Activated CD8-positive, alpha-beta memory T cell treated with anti-CD3 and anti-CD28 coated beads, Interleukin-2, amount 50 U/mL, for 1 hour (primary cell): ENCODE measurements around the gene GRM2.

Source experiments
- DNase-seq: peaks from one replicate; pipeline ENCODE4 v3.0.0-alpha.2; 2020; ENCODE audit errors: extremely low read depth

GRM2 gene

DNA sequence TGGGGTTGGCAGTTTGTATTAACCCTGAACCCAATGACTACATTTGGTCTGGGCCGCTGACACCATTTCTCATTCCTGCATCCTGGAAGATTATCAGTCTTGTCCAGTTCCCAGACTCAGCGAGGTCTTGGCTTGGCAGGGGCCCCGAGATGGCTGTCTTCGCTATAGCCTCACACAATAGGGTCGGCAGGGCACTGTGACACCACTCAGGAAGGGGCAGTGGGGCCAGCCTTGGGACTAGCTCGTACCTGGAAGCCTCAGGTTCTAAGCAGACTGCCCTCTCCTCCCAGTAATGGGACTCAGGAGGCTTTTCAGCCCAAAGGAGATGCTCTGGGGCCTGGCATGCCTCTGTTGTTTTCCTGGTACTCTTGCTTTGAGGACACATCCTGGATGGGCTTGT is 26.7 kb upstream of the GRM2 start:
- DNase-seq, result no peak

DNA sequence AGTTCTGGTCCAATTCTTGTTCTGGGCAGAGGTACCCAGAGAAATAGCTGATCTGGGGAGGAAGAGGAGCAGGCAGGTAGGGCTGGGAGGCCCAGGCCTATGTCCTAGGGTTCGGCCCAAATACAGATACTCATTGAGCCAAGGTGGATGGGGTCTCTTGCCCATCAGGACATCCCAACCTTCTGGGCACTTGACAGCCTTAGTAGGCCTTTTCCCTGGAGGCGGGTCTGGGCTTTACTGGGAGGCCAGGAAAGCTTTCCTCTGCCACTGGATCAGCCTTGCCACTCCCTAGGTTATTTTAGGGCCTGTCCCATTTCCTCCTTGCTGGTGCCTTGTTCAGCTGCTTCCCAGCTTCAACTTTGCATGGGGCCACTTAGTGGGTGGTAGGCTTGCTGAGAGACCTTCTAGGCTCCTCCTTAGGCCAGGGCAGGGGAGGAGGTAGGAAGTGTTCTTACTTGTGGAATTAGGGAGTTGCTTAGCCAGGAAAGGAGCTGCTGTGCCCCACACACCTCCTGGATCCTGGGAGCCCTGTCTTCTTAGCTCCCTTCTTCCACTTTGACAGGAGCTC is 26.1 kb upstream of the GRM2 start:
- no peak for DNase-seq

DNA sequence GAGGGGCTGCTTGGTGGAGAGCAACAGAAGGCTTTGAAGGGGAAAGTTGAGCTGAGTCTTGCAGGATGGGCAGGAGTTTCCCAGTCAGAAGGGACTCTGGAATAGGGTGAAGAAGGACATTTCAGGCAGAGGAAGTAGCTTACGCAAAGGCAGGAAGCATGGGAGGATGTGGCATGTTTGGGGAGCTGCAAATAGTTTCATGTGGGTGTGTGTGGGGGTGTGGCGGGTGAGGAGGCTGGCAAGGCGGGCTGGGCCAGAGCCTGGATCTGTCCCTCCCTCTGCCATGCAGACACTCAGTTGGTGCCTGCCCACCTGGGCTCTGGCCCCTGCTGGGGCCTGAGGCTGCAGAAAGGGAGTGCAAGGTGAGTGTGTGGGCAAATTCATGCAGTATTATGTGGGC is 25.4 kb upstream of the GRM2 start:
- DNase-seq, result no peak

DNA sequence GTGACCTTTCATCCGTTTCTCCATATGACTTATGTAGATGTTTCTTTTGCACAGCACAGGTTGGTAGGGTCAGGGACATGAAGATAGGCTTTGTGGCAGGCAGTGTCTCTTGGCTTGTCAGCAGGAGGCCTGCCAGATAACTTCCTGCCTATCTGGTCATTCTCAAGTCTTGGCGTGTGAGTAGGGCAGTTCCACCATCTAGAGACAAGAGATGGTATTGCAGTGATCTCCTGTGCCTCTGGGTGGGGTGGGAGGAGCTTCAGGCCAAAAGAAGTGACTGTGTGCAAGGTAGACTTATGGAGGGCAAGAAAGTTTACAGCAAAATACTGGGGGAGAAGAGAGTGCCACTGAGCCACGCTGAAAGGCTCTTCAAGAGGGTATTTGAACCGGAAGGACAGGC is 24.8 kb upstream of the GRM2 start:
- peak; percentile 47 for DNase-seq

DNA sequence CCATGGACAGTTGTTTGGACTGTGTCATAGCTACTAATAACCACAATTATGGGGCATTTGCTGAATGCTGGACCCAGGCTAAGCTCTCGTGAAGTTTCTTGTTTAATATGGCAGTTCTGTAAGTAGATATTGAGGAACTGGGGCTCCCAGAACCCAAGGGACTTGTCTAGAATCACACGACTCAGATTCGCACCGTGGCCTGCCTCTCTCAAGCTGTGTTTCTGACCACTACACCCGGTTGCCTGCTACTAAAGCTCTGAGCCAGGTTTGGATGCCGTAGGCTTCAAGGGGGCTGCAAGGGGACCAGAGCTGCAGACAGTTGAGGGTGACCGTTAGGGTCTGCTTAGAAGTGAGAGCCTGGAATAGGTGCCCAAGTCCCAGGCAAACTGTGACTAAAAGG is 24.3 kb upstream of the GRM2 start:
- DNase-seq, result no peak

DNA sequence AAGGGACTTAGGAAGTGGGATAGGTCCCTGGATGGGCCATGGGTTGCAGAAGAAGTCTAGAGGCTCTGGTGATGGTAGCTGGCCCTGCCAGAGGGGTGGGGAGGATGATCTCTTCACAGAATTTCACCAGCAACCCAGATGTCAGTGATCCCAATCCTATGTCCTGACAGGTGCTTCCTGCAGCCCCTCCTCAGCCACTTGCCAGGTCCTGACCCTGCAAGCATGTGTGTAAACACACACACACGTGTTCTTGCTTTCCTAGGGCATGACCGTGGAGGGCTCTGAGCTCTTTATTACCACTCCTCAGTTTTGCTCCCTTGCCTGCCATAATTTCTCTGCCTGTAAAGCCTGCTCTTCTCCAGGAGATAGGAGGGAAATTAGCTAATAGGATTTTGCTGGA is 23.3 kb upstream of the GRM2 start:
- DNase-seq, result no peak

DNA sequence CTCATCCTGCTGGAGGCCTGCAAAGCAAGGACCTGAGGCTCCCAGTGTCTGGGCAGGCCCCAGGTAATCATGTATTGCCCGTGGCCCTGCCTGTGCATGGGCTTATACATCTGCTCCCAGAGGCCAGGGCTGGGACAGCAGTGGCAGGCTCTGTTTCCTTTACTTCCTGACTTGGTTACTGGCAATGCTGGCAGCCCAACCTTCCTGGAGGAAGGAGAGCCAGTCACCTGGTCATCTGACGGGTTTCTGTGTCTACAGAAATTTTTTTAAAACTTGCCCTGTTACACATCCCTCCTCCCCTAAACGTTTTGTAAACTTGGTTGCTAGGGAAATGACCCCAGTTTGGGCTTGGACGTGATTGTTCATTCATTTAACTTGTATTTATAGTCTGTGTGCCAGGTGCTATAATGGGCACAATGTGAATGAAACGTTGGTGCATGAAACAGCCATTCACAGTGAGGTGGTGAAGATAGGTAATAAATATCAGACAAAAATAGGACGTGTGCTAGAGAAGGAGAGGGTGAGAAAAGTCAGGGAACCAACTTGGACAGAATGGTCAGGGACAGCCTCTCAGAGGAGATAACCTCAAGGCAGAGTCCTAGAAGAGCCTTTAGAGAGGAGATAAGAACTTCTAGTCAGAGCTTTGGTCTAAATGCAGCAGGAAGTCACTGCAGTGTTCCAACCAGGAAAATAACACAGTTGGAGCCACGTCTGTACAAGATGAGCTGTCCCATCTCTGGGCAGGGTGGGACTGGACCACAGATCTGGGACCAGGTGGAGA is 21.7 kb upstream of the GRM2 start:
- DNase-seq, result no peak

DNA sequence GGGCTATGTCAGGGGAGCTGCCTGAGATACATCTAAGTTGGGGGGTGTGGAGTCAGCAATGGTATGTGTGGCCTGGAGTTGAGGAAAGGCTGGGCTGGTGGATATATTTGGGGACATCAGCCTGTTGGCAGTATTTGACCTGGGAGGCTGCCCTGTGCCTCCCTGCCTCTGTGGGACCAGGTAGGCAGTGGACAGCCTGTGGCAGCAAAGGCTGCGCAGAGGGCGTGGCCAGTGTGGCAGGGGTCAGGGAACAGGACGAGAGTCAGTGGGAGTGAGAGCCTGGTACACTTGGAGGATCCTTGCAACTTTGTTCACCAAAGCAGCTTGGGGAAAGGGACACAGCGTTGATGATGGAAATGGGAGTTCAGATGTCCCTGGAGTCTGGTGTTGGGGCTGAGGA is 20.8 kb upstream of the GRM2 start:
- DNase-seq, result no peak

DNA sequence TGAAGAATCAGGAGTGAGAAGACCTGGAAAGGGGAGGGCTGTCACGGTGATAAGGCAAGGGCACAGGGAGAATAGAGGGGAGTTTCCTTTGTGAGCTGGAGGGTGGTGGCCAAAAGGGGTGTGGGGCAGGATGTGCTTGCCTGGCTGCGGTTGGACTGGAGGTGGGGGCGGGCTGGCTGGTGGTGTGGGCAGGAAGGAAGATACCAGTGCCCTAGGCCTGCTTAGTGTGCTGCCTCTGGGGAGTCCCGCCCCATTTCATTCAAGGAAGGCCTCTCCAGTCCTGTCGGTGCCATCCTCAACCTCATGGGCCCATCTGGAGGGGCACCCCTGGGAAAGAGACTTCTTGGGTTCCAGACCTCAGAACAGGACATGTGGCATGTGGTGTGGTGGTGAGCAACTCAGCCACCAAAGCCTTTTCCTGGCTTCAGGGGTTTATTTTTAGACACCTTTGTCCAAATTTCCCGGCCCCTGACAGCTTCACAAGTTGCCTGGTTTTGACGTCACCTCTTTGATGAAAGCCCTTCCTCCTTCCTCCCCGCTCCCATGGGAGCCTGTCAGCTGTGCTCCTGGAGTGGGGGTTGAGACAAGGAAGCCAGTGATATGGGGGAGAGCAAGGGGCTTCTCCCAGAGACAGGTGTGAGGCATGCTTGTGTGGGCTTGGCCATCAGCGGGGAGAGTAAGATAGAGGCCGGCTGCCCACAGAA is 20.2 kb upstream of the GRM2 start:
- DNase-seq, result peak; percentile 56

DNA sequence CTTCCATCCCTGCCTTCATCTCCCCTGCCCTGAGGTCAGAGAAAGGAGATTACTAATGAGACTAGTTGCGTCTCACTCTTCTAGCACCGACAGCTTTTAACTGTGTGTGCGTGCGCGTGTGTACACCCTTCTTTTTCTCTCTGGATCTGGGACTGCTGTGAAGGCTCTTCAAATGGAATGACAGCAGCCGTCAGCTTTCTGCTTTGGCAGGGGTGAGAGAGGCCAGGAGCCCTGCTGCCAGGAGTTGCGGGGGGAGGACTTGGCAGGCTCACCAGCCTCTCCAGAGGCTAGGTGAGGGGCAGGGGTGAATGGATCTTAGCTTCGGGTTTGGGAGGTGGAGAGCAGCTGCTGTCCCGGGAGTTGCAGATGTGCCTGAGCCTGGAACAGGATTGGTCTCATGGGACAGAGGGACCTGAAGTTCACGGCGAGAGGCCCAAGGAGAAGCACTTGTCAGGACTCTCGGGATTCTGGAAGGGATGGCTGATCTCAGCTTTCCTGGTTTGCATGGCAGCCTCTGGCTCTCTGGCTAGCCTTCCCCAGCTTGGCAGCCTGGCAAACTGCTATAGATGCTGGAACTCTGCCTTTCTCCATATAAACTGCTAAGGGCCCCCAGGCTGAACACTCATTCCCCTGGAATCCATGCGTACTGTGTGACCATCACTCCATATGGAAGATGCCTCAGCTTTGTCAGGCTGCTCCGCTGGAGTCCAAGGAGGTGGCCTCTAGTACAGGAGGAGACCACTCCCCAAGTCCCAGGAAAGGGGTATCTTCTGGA is 19.2 kb upstream of the GRM2 start:
- no peak for DNase-seq

DNA sequence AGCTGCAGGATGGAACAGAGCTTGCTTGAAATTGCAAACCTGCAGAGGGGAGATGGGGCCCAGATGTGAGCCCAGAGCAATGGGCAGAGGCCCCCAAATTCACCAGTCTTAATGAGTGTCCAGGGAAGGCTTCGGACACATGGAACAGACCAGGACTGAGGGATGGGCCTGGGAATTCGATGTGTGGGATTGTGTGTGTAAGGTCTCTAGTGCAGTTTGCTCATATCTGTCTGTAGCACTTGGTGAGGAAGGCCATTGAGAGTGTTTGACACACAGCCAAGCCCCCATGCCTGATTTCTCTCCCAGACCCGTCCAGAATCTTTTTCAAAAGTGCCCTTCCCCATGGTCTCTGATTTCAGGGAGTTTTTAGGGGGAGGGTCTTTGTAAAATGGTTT is 18.7 kb upstream of the GRM2 start:
- no peak for DNase-seq

DNA sequence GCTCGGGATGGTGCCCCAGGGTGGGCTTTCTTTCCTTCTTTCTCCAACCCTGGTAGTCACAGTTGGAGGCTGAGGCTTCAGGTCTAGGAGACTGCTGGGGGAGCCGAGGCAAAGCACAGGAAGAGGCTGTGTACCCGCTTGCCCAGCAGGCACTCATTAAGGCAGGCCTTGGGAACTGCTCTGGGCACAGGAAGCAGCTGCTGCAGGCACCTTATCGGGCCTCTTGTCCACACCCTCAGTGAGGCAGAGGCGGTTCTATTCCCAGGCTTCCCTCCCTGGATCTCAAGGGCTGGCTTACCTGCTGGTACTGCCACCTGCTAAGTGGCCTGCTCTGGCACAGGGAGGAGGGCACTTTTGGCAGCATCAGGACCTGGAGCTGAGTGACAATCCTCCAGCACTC is 15.8 kb upstream of the GRM2 start:
- DNase-seq, result no peak

DNA sequence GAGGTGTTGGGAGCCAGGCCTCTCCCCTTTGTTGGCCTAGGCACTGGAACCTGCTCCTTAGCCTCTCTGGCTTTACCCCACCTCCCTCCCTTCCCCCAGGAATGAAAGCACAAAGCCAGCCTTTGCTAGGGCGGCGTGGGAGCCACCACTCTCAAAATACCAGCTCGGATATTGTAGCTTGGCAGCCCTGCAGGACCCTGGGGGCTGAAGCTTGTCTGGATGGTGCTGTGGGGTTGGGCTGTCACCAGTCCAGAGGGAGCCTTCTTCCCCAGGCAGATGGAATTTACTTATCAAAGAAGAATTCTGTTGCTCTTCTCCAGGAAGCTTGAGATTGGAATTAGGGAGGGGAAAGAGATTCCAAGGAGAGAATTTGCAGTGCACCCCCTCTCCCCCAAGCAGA is 14.9 kb upstream of the GRM2 start:
- DNase-seq, result no peak

DNA sequence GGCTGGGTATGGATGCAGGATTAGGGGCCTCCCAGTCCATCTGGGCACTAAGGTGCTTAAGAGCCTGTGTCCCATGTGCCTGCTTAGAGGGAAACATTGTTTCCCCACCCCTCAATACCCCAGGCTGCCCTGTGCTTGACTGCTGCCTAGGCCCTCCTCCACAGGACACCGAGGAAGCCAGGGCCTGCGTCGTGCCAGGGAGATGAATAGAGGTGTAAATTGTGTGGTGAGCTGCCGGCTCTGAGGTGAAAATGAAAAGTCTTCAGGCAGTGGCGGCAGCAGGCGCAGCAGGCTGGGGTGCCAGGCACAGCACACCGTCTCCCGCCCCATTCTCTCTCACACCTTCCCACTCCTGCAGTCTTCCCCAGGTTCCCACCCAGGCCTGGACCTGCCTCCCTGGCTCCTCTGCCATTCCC is 13.9 kb upstream of the GRM2 start:
- no peak for DNase-seq

DNA sequence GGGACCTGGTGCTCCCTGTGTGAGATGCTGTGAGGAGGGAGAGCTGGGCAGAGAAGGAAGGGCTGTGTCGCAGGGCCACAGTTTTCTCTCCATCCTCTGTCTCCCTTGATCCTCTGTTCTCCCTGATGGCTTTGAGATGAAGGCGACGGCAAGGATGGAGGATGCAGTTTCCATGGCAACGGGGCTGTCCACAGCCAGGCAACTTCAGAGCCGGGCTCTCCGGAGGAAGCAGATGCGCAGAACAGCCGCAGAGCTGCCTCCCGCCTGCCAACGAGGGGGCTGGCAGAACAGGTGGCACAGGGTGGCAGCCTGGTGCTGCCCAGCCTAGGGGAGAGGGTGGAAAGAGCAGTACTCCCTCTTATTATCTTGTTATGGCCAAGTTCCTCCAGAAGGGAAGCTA is 9.9 kb upstream of the GRM2 start:
- no peak for DNase-seq

DNA sequence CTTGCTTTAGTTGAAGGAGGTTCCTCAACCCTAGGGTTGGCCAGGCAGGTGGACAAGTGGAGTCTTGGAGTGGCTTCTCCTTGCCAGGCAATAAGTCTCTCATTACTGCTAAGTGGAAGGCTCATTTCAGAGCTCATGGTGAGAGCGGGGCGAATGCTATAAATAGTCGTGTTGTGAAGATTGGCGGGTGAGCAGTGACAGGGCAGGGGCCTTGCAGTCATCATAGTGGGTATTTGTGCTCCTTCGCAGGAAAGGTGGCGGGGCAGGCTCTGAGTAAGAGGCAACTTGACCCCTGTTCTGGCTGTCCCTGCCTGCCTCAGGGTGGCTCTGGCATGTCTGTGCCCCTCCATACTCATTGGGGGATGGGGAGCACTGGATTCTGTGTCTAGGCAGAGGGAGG is 8.7 kb upstream of the GRM2 start:
- no peak for DNase-seq

DNA sequence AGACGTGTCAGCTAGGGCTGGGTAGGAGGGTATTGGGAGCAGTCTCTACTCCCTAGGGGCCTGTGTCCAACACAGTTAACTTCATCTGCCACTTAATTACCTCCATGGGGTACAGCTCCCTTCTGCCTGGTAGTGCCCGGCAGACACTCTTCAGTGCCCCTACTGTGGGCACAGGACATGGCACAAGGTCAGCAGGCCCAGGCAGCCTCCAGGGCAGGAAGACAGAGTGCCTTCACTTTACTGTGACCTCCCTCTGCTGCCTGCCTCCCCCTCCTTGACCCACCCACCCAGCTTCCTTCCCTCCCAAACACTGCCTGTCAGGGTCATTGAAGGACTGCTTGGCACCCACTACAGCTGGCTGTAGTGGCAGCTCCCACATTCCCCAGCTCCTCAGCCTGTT is 6.5 kb upstream of the GRM2 start:
- DNase-seq, result no peak

DNA sequence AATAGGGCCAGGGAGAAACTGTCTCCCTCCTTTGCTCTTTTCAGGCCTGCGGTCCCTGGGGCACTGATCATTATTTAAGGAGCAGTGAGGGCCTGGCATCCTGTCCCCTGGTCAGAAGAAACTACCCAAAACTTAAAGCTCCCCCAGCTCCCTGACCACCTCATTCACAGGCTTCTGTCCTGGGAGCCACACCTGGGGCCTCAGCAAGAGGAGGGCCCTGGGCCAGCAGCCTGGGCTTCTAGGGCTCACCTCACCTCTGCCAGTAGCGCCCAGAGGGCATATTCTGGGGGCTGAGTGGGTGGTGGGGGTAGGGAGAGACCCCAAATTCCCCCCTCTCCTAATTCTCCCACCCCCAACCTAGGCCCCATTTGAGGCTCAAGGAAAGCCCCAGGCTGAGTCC is 4.7 kb upstream of the GRM2 start:
- no peak for DNase-seq

DNA sequence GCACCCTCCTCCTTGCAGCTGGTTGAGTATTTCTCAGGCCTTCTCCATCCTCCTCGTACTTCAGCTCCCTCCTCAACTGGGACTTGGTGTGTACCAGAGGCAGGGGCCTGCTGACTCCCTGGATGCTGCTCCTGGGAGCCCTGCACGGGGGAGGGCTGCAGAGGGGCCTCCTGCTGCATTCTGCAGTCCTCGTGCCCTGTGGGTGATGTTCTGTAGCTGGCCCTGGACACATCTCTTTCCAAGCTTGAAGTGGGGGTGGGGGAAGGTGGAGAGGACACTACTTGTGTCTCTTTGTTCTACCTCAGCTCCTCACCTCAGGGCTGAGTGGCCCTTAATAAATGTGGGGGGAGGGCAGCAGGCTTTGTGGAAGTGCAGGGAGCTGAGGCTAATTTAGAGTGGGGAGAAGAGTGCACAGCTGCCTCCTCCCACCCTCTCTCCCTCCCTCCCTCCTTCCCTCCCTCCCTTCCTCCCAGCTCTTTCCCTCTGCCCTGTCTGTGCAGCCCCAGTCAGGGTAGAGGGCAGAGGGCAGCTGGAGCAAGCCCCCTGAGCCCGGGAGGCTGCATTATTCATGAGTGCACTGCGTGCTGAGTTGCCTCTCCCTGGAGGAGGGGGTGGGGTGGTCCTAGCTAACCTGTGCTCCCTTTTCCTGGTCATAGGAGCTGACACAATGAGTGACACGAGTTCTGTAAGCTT is 3.7 kb upstream of the GRM2 start:
- DNase-seq, result no peak

DNA sequence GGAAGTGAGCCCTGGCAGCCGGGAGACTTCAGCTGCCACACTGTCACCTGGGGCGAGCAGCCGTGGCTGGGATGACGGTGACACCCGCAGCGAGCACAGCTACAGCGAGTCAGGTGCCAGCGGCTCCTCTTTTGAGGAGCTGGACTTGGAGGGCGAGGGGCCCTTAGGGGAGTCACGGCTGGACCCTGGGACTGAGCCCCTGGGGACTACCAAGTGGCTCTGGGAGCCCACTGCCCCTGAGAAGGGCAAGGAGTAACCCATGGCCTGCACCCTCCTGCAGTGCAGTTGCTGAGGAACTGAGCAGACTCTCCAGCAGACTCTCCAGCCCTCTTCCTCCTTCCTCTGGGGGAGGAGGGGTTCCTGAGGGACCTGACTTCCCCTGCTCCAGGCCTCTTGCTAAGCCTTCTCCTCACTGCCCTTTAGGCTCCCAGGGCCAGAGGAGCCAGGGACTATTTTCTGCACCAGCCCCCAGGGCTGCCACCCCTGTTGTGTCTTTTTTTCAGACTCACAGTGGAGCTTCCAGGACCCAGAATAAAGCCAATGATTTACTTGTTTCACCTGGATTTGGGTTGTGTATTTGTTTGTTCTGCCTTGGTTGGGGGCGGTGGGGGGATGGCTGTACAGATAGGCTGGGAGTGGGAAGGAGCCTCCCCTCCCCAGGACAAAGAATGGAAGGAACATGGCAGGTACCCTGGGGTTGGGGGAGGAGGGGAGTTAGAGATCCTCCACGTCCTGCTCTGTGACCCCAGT is 2.9 kb upstream of the GRM2 start:
- no peak for DNase-seq

DNA sequence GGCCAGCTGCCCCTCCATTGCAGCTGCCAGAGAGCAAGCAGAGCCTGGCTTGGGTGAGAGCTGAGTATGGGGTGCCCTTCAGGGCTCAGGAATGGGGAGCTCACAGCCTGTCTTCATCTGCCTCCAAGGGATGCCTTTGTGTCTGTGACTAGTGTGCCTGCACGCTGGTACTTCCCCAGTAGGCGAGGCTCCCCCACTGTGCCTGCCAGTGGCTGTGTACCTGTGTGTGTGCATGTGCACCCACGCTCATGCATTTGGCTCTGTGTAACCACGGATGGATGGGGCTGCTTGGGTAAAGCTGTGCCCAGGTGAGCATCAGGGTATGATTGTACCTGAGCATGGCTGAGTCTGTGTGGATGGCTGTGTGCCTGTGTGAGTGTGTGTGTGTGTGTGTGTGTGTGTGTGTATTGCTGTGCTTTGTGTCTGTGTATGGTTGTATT is 2.3 kb upstream of the GRM2 start:
- no peak for DNase-seq
